Panc1 (cell line): ENCODE data around the gene MAN1A1. TPM values are rescaled to one million over a fixed set of nuclear protein-coding genes. Genes with fewer than 3 reads are reported as not detected.

Experiments used
- ATAC-seq: fragments of 200-7000 bp; cut with Tn5 transposase; 2 replicates; pipeline ENCODE4 v1.9.1; 2020; ENCODE audit warnings: mild to moderate bottlenecking, moderate library complexity
- BruUV-seq: library from RNA; stranded (reverse); fragments of 400-500 nt; replicated peaks from 2 replicates; lab custom pipeline; 2021; lab: Mats Ljungman, UMichigan
- CTCF ChIA-PET: fragments of 300-600 bp; sonication (Branson Sonifier 250); formaldehyde crosslinking; loops from one replicate; lab custom pipeline; 2022; ENCODE audit warnings: antibody characterized with exemption; lab: Charles Lee
- POLR2A ChIA-PET: fragments of 300-600 bp; sonication (Branson Sonifier 250); formaldehyde crosslinking; loops from one replicate; lab custom pipeline; 2022; ENCODE audit warnings: antibody characterized with exemption; lab: Charles Lee
- DNase-seq: peaks from one replicate; pipeline ENCODE4 v3.0.0-alpha.2; 2010; ENCODE audit warnings: low read depth, low spot score
- H3K27ac ChIP-seq: 2 replicates; pipeline ENCODE4 v1.5.1; 2011; ENCODE audit warnings: mild to moderate bottlenecking, low read length, inconsistent platforms
- H3K27me3 ChIP-seq: fragments of 200-500 bp; sonication (Bioruptor generic); 2 replicates; pipeline ENCODE4 v1.6.0; 2014; ENCODE audit warnings: low read length, inconsistent platforms; ENCODE audit not compliant: control insufficient read depth, insufficient read depth
- H3K36me3 ChIP-seq: fragments of 200-500 bp; sonication (Bioruptor generic); 2 replicates; pipeline ENCODE4 v1.5.1; 2014; ENCODE audit warnings: inconsistent platforms, mild to moderate bottlenecking, low read length, moderate library complexity; ENCODE audit not compliant: control insufficient read depth, insufficient read depth
- H3K4me1 ChIP-seq: 2 replicates; pipeline ENCODE4 v1.5.1; 2011; ENCODE audit warnings: inconsistent platforms, mild to moderate bottlenecking, low read length, moderate library complexity; ENCODE audit not compliant: control insufficient read depth, insufficient read depth
- H3K4me3 ChIP-seq, 2 experiments: 2 replicates each; pipeline ENCODE4 v1.5.1; 2011 to 2012; ENCODE audit warnings: low read depth in 2 of 2, low read length in 2 of 2, mild to moderate bottlenecking in 2 of 2, inconsistent platforms in 1 of 2, moderate library complexity in 1 of 2
- H3K9me3 ChIP-seq: fragments of 200-500 bp; sonication (Bioruptor generic); 2 replicates; pipeline ENCODE4 v1.5.1; 2014; ENCODE audit warnings: low read depth, mild to moderate bottlenecking, inconsistent platforms, low read length, moderate library complexity; ENCODE audit not compliant: control insufficient read depth, insufficient read depth
- POLR2AphosphoS5 ChIP-seq: IDR thresholded peaks from 2 replicates; pipeline ENCODE4 v1.6.1; 2012; ENCODE audit warnings: mild to moderate bottlenecking, low read depth, low read length, moderate library complexity
- SIN3A ChIP-seq: IDR thresholded peaks from 2 replicates; pipeline ENCODE4 v1.6.1; 2012; ENCODE audit warnings: low read depth, mild to moderate bottlenecking, low read length, moderate library complexity, borderline replicate concordance; ENCODE audit not compliant: insufficient read depth
- TCF7L2 ChIP-seq: IDR thresholded peaks from 2 replicates; pipeline ENCODE4 v1.6.1; 2011; ENCODE audit warnings: mild to moderate bottlenecking, low read depth, low read length, inconsistent platforms
- in situ Hi-C: cut with HindIII; loops from 2 replicates; pipeline ENCODE4 v1.10.0; 2016; ENCODE audit warnings: low sequenced_read_pairs, low pct_unique_long_range_greater_than_20kb
- intact Hi-C: fragments of 100-400 bp; cut with micrococcal nuclease; formaldehyde crosslinking; loops from one replicate; pipeline ENCODE4 v1.10.0; 2022; ENCODE audit not compliant: unreplicated experiment
- total RNA-seq: library from RNA; stranded (reverse); gene quantifications from one replicate; pipeline ENCODE4 v1.2.1, GENCODE V29; 2021; ENCODE audit not compliant: unreplicated experiment
- TF ChIP-seq, protein P1 (sequence below), 2 experiments: IDR thresholded peaks; 2 replicates each; pipeline ENCODE4 v1.6.1; 2011 to 2012; ENCODE audit warnings: low read depth in 2 of 2, control low read depth in 1 of 2, low read length in 1 of 2, mild to moderate bottlenecking in 1 of 2, moderate library complexity in 1 of 2; ENCODE audit not compliant: insufficient read depth in 1 of 2
- TF ChIP-seq, protein P2 (sequence below): fragments of 450-650 bp; IDR thresholded peaks from 2 replicates; pipeline ENCODE4 v1.5.1; 2017; ENCODE audit warnings: mild to moderate bottlenecking

The MAN1A1 gene
- total RNA-seq, 1 experiment from 2014 or later, result 3.2 TPM

DNA sequence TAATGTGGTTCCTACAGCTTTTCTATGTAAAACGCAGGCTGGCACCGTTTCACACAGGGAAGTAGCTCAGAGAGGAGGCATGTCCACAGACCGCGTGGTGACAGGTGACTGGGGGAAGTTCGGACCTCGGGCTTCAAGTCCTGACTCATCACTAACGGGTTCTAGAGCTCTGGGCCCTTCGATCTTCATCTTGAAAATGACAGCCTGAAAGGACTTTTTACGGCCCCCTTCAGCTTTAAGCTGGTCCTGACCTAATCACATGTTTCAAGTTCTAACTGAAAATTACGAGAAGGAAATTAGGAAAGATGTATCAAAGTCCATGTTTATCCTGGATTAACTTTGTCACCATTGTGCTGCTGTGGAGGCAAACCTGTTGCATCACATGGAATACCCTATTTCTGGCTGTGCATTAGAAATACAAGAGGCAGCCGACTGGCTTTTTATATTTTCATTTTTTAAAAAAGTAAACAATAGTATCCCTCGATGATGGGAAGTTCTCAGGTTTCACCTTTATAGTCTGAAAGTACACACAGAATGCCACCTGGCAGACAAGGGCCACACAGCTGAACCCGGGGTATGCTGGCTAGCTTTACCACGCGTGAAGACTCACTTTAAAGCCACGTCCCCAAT lies 2.0 kb downstream of the MAN1A1 start:
- peaks cover 51% of the 10 kb centered on the region for H3K27me3 ChIP-seq
- no peaks in the 10 kb centered on the region for H3K9me3 ChIP-seq
- ATAC-seq (no peak), DNase-seq (no peak)
- H3K27ac ChIP-seq, result no peak overlapping the region
- no peak for TF ChIP-seq TCF7L2
- TF ChIP-seq SIN3A, result no peak
- no peak for TF ChIP-seq POLR2AphosphoS5
- TF ChIP-seq, protein P1, sequence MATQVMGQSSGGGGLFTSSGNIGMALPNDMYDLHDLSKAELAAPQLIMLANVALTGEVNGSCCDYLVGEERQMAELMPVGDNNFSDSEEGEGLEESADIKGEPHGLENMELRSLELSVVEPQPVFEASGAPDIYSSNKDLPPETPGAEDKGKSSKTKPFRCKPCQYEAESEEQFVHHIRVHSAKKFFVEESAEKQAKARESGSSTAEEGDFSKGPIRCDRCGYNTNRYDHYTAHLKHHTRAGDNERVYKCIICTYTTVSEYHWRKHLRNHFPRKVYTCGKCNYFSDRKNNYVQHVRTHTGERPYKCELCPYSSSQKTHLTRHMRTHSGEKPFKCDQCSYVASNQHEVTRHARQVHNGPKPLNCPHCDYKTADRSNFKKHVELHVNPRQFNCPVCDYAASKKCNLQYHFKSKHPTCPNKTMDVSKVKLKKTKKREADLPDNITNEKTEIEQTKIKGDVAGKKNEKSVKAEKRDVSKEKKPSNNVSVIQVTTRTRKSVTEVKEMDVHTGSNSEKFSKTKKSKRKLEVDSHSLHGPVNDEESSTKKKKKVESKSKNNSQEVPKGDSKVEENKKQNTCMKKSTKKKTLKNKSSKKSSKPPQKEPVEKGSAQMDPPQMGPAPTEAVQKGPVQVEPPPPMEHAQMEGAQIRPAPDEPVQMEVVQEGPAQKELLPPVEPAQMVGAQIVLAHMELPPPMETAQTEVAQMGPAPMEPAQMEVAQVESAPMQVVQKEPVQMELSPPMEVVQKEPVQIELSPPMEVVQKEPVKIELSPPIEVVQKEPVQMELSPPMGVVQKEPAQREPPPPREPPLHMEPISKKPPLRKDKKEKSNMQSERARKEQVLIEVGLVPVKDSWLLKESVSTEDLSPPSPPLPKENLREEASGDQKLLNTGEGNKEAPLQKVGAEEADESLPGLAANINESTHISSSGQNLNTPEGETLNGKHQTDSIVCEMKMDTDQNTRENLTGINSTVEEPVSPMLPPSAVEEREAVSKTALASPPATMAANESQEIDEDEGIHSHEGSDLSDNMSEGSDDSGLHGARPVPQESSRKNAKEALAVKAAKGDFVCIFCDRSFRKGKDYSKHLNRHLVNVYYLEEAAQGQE (IDR thresholded peaks at IDR 0.05; ENCODE audit: insufficient read depth in 1 of 2, low read depth in 2 of 2, low read length in 1 of 2), result no peak
- TF ChIP-seq, protein P2, sequence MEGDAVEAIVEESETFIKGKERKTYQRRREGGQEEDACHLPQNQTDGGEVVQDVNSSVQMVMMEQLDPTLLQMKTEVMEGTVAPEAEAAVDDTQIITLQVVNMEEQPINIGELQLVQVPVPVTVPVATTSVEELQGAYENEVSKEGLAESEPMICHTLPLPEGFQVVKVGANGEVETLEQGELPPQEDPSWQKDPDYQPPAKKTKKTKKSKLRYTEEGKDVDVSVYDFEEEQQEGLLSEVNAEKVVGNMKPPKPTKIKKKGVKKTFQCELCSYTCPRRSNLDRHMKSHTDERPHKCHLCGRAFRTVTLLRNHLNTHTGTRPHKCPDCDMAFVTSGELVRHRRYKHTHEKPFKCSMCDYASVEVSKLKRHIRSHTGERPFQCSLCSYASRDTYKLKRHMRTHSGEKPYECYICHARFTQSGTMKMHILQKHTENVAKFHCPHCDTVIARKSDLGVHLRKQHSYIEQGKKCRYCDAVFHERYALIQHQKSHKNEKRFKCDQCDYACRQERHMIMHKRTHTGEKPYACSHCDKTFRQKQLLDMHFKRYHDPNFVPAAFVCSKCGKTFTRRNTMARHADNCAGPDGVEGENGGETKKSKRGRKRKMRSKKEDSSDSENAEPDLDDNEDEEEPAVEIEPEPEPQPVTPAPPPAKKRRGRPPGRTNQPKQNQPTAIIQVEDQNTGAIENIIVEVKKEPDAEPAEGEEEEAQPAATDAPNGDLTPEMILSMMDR, result no peak
- no TSS peak for BruUV-seq
- H3K4me1 ChIP-seq, result peaks cover 11% of the 10 kb centered on the region
- in situ Hi-C loops, result no loop called here
- H3K36me3 ChIP-seq, result peaks cover 7% of the 10 kb centered on the region; the same call in 1 of the 2 replicates
- ChIA-PET CTCF (no interaction called here), POLR2A (no interaction called here)
- H3K4me3 ChIP-seq, result peak overlapping the region; percentile 56 to 65; a peak in 3 of 4 replicates
- intact Hi-C loops, result no loop called here

DNA sequence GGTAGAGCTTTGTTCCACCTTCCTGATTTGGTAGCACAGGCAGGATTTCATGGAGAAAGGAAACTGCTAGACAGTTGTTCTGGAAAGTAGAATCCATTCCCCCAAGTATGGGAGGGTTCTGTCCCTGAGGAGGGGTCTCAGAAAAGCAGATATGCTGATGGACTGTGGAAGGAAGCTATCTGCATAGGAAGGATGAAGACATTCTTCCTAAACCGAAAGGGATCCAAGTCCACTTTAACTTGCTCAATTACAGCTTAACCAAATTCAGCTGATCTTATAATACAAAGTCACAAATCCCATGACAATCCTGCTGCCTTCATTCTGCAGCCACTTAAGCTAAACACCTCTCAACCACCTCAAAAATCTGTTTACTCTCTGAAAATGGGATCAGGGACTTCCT lies 2.6 kb downstream of the MAN1A1 start:
- peak overlapping the region in 1 of 2 experiments; percentile 56; a peak in 2 of 4 replicates for H3K4me3 ChIP-seq
- CTCF ChIA-PET, result no interaction called here
- peaks cover 11% of the 10 kb centered on the region for H3K4me1 ChIP-seq
- in situ Hi-C loops, result no loop called here
- POLR2A ChIA-PET, result no interaction called here
- no peaks in the 10 kb centered on the region for H3K9me3 ChIP-seq
- no TSS peak for BruUV-seq
- H3K27ac ChIP-seq, result no peak overlapping the region
- DNase-seq, result no peak
- ATAC-seq, result no peak
- TF ChIP-seq, protein P1 (IDR thresholded peaks at IDR 0.05; ENCODE audit: insufficient read depth in 1 of 2, low read depth in 2 of 2, low read length in 1 of 2), result no peak
- TF ChIP-seq SIN3A (no peak), POLR2AphosphoS5 (no peak), TCF7L2 (no peak)
- TF ChIP-seq, protein P2, result no peak
- intact Hi-C loops, result no loop called here
- peaks cover 7% of the 10 kb centered on the region; the same call in 1 of the 2 replicates for H3K36me3 ChIP-seq
- H3K27me3 ChIP-seq, result peaks cover 46% of the 10 kb centered on the region
